Inflammatory macrophage (primary cell): Measurements from ENCODE around the gene HAND2.

Experiments used
- DNase-seq, 2 donors: peaks; one replicate each; pipeline ENCODE4 v3.0.0-alpha.2; 2020 to 2022

The HAND2 gene

DNA sequence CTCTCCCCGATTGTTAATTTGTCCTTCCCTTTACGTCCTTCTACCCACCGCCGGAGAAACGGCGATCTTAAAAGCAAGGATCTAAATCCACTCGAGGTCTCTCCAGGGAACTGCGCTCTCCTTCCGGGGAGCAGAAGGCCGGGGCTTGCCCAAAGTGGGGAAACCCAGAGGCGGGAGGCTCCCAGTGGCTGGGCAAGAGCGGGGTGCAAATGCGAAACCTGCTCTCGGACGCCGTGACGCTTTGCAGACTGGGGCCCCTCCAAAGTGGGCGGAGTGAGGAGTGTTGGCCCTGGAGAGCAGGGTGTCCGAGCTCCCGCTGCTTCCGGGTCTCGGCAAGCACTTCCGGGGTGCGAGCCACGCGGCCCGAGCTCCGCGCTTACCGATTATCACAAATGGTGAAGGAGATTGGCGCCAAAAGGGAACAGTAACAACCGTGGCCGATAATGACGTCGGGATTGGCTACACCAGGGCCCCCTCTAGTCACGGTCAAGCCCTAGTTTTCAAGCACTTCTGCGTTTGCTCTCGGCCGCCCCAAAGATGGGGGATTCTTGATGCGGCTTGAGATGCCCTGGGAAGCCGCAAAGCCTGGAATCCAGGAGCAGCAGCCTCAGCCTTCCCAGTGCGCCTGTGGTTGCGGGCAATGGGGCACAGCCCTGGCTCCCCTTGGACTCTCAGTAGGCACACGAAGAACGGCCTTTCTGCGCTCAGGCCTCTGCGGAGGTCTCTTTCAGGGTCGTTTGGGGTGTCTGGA, 29.0 kb downstream of the HAND2 start:
- peak in 1 of 2 donors; percentile 22 for DNase-seq

DNA sequence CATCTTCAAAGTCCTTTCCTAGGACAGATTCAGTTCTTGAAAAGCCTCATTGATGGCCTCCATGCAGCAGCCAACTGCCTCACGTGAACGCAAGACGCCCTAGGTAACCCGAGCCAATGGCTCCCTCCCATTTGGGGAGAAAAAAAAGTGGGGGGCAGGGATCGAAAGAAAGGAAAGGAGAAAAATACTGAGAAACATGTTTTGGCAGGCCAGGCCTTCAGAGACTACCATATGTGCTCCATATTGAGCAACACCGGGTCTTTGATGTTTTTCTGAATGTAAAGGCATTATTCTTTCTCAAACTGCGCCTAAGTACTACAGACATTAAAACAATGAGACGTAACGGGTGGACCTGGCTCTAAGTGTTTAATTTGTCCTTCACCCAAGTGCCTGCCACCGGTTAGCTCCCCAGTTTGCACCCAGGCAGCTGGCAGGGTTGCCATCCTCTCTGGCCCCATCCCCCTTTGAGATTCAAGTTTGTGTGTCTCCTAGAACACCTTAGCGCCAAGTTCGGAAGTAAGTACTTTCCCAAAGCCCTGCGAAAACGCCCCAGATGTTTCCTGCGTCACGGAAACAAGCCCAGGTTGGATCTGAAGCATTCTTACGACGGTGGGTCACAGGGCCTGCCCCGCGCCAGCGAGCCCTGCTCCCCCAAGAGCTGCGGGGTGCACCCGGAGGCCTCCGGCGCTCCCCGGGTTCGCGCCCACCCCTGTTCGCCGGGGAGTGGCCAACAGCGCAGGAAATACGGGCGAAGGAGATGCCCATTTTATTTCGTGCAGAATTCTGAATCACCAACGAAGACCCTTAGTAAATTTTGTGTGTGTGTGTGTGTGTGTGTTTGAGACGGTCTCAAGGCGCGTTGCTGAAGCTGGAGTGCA, 30.1 kb downstream of the HAND2 start:
- DNase-seq: no peak

DNA sequence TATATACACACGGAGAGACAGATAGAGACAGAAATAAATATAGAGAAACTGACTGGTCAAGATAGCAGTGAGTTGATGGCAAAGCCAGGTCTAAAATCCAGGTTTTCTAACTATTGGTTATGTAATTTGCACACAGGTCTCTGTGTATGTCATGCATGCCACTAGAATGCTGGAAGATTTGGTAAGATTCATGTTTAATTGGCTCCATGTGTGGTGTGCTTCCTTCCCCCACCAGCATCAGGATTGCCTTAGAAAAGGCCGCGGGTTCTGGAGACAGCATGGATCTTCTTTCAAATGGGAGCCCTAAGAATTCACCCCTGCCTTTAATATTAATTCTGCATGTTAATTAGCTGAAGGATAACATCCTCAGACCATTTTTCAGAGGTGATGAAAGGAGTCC, 31.3 kb downstream of the HAND2 start:
- no peak for DNase-seq

DNA sequence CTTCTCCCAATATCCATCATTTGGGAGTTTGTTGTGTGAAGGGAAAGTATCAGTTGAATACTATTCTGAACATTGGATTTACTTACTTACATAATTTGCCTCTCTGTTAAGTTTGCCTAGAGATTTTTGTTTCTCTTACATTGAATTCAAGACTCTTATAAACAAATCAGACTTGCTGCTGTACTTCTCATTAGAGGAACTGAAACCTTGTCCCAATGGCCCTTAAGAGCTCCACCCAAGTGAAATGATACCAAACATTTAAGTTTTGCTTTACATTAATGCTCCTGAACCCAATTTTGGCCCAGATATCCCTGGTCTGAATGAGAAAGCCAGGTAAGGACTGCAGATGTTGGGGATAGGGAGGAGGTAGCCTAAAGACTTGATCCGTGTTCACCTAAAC, 32.0 kb downstream of the HAND2 start:
- DNase-seq: peak in 1 of 2 donors; percentile 42

DNA sequence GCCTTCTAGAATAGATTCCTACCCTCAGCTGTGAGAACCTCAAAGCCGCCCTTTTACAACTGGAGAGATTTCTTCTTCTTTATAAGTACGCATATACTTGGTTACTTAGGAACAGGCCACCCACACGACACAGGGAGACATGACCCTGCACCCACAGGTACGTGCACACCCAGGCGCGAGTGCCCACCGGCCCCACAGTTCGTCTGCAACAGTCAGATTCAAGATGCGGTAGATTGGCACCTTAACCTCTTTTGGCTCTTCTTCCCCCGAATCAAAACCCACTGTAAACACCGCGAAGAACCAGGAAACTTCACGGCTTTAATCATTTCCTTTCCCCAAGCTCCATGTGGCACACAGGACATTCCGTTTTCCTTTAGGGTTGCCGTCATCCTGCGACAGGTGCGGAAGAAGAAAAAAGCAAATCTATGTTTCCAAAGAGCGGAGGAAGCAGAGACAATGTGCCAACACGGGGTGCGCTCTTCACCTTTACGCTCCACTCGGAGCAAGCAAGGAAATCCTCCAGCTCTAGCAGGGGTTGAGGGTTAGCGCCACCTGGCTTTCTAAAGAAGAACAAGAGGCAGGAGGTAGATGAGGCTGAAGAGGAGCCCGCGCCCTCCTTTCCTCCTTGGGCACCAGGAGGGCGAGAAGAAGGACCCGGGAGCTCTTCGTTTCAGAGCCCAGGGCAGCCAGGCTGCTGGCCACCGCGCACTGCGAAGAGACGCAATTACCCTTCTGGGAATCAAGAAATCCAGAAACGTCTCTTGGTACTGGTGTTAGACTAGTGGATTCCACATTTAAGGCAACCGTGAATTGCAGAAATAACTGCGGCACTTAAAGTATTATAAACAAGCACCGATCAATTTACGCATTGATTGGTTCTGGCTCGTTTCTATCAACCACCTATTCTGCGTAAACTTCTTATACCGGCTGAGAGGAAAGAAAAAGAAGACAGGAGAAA, 35.7 kb downstream of the HAND2 start:
- DNase-seq: peak; percentile 47 to 63

DNA sequence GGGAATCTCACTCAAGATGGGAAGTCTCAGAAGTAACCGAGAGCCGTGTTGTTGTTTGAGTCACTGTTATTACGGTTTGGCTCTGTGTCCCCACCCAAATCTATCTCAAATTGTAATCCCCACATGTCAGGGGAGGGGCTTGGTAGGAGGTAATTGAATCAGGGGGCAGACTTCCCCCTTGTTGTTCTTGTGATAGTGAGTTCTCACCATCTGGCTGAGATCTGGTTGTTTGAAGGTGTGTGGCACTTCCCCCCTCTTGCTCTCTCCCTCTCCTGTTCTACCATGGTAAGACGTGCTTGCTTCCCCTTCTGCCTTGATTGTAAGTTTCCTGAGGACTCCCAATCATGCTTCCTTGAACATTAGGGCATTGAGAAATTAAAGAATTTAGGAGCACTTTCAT, 37.0 kb downstream of the HAND2 start:
- no peak for DNase-seq

DNA sequence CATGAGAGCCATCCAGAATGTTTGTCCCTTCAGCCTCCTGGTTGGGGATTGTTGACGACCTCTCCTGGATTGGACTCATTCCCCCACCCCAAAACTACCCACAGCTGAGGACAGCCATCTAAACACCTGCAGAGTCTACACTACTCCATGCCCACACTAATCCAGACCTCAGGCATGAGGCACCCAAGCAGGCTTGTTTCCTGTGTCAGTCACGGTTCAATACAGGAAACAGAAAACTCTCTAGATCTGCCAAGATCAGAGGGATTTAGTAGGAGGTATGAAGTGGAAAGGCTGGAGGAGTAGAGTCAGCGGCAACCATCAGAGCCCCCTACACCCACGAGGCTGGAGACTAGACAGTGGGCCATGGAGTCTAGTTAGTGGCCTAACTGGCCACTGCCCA, 37.7 kb downstream of the HAND2 start:
- no peak for DNase-seq

DNA sequence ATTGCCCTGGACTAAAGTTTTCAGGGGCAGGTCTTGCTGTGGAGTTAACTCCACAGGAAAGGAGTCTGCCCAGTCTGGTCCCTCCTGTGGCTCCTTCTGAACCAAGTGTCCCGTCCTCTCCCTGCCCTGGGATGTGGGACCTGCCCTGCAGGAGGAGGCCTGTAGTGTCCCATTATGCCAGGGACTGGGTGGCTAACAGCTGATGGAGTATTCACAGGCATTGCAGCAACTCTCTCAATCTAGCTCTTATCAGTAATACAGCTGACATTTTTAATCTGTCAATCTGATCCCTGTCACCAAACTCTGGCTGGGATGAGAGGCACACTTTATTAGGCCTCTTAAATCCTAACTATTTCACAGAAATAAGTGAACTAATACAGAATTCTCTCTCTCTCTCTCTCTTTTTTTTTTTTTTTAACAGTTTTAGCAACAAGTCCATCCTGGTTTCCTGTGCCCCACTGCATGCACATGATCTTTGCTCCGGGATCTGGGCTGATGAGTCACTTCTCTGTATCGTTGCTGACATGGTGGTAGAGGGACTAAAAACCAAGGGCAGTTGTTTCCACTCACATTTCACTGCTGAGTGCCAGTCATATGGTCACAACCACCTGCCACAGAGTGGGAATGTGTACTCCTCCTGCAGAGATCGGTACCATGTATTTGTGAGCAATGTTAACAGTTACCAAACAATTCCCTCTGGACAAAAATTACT, 39.1 kb downstream of the HAND2 start:
- peak; percentile 50 to 66 for DNase-seq

DNA sequence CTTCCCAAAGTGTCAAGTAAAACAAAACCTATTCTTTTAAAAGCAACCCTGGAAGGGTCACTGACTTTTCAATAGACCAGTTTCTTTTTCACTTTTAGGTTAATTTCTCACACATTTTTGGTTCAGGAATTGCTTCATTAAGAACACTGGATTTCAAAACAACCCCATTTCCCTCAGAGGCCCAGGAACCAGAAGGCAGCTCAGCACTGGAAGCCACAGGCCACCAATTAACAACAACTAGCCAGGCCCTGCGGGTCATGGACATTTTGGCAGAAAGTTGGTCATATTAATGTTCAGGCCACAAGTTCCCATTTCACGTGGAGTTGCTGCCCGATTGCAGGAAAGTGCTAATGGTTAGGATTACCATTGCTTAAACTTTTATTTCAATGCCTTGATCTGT, 39.8 kb downstream of the HAND2 start:
- DNase-seq: peak; percentile 53 to 70

DNA sequence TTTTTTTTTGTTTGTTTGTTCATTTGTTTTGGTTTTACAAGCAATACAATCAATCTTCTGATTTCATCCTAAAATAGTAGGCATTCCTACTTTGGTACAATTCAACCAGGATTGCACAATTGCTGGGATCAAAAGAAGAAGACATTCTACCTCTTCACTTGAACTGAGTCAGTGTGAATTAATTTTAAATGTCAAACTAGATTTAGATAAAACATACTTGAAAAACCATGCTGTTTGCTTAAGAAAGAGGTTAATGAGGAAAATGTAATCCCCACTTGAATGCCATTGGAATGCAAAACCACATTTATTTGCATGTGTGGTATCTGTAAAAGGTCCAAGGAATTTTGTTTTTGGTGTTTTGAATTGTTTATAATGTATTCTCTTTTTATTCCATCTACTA, 40.5 kb downstream of the HAND2 start:
- DNase-seq: no peak

DNA sequence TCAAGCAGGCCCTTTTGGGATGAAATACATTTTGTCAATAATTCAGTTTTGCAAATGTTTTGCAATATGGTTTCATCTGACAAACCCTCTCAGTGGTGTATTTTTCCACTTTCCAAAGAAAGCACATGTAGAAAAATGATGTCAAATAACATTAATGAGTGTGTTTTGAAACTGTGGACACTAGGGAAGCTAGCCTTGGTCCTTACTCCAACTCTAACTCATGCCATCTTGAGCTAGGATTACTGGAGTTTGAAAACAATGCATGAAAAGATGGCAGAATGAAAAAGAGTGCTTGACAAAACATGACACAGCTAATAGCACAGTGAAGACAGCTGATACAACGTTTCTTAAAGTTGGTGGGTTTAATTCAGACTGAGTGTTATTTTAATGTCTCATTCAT, 41.4 kb downstream of the HAND2 start:
- no peak for DNase-seq

DNA sequence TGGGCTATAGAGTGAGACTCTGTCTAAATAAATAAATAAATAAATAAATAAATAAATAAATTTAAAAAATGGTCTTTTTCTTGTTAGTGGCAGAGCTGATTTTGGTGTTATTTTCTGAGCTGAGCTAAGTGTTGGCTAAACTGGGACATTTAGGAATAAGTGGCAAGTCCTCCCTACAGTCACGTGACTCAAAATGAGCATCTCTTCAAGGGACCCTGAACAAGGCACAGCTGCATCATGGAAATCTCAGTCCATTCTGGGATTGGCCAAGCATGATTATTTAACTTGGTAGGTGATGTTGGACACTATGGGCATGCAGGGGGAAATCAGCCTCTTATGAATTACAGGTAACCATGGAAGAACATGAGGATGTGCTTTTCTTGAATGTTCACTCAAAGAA, 42.0 kb downstream of the HAND2 start:
- DNase-seq: no peak

DNA sequence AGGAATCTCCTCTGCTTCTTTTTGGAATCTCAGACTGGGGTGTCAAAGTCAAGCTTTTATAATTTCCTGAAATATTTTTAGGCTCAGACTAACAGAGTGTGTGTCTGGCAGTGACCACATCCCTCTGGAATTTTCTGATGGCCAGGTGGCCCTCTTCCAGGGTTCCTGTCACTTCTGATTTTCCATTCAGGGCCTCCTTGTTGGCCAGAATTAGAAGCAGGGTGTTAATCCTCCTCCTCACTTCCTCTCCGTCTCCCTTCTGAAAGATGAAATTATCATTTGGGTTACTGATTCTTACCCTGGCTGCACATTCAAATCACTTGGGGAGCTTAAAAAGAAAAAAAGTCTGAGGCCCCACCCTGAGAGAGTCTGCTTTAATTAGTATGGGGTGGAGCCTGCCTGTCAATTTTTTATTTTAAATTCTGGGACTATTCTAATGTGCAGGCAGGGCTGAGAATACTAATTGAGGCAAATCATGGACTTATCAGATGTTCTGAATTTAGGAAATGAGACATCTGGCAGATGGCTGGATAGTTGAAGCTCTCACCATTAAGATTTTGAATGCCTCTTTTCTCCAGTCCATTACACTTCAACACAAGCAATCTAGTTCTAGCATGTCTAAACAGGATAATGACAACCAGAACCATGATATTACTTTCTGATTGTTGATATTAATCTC, 43.2 kb downstream of the HAND2 start:
- no peak for DNase-seq

DNA sequence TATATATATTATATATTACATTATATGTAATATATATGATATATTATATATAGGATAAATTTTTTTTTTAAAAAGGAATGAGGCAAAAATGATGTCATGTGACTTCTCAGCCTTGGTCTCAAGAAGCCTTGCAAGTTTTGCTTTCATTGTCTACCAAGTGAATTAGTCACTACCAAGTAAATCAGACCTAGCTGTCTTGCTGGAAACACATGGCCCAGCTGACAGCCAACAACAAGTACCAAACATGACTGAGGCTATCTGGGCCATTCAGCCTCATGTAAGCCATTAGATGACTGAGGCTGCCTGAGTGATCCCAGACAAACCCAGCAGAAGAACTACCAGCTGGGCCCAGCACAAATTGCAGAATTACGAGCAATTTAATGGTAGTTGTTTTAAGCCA, 44.9 kb downstream of the HAND2 start:
- DNase-seq: no peak

DNA sequence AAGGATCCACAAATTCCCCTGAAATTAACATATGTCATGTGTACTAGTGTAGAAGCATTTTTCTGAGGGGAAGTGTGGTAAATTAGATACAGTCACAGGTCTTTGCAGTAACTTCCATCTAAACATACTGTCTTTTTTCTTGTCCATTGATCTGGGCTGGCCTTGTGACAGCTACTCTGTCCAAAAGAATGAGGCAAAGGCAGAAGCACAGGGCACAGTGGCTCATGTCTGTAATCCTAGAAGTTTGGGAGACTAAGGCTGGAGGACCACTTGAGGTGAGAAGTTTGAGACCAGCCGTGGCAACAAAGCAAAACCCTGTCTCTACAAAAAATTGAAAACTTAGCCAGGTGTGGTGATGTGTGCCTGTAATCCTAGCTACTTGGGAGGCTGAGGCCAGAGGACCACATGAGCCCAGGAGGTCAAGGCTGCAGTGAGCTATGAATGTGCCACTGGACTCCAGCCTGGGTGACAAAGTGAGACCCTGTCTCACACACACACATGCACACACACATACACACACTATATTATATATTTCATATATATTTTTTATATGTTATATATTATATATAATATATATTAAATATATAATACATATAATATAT, 47.6 kb downstream of the HAND2 start:
- DNase-seq: no peak

DNA sequence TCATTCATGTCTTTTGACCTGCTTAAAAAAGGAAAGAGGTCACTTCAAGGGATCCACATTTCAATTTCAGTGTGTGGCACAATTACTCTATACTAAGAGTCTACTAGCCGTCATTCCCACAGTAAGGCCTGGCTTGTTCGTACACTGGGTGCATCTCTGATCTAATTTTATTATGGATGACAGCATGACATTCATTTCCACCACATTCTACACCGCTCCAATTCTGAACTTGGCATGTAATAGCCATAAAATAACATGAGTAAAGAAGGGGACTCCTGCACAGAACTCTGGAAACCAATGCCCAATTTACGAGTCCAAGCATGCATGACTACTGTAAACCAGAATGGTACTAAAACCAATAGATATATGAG, 51.1 kb downstream of the HAND2 start:
- no peak for DNase-seq

DNA sequence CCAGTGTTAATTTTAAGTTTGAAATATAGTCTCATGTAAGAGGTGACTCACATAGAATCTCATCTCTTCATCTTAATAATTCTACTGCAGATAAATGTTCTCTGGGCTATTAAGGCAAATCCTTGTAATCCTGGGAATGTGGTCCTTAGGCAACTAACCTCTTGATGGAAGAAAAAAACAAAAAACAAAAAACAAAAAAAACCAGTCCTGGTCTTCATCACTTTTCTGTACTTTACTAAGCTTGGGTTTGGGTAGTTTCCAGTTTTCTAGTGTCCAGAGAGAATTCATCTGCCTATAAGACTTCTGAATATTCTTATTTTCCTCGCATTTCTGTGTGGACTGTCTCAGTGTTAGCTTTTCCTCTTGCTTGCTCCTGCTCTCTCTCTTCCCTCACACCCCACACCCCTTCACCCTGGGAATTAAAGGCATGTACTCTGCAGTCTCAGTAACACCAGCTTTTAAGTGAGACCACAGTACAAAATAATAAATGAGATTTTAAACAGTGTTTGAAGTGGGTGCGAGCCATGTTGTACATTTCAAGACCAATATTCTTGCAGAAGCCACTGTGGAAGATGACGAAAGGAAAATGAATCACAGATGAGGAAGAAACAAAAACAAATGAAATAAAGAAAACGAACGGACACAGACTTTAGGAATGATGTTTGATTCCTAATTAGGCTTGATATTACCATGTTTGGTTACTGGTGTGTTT, 51.7 kb downstream of the HAND2 start:
- no peak for DNase-seq

DNA sequence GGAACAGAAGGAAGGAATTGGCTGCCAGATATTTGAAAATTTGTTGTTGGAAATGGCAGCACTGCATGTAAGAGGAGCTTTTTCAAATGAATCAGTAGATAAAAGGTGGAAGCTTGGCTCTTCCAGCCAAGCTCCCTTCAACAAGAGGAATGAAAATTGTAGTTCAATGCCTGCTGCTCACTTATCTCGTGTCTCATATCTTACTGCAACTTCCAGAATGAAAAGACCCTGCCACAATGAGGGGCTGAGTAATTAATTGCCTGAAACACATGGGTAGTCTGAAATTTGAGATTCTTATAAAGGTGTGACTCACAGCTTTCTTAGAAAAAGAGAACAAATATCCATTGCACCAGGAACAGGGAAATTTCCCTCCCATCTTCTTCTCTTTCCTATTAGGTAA, 53.0 kb downstream of the HAND2 start:
- DNase-seq: no peak
